HAP-1 (cell line): ENCODE measurements around the gene P3R3URF.

Experiments used
- DNase-seq, 2 experiments: peaks; one replicate each; pipeline ENCODE4 v3.0.0-alpha.2; 2016 to 2020; ENCODE audit warnings: low spot score in 2 of 2
- H3K27me3 ChIP-seq: fragments of 250-450 bp; sonication (Bioruptor Pico); 2 replicates; pipeline ENCODE4 v1.5.1; 2020; ENCODE audit warnings: low read depth, mild to moderate bottlenecking, moderate library complexity
- H3K36me3 ChIP-seq: fragments of 250-450 bp; sonication (Bioruptor Pico); replicated peaks from 2 replicates; pipeline ENCODE4 v1.5.1; 2020; ENCODE audit warnings: mild to moderate bottlenecking
- H3K4me1 ChIP-seq: fragments of 250-450 bp; sonication (Bioruptor Pico); 2 replicates; pipeline ENCODE4 v1.5.1; 2020; ENCODE audit warnings: mild to moderate bottlenecking
- H3K4me3 ChIP-seq: fragments of 250-450 bp; sonication (Bioruptor Pico); 2 replicates; pipeline ENCODE4 v1.5.1; 2020; ENCODE audit warnings: mild to moderate bottlenecking, moderate library complexity
- H3K9me3 ChIP-seq: fragments of 250-450 bp; sonication (Bioruptor Pico); 2 replicates; pipeline ENCODE4 v1.5.1; 2020; ENCODE audit warnings: mild to moderate bottlenecking, moderate library complexity
- in situ Hi-C: fragments of 300-500 bp; cut with MboI; formaldehyde crosslinking; loops from 3 replicates; pipeline ENCODE4 v1.14.3; 2020; ENCODE audit warnings: low sequenced_read_pairs, inconsistent platforms, mixed read lengths

The P3R3URF gene

DNA sequence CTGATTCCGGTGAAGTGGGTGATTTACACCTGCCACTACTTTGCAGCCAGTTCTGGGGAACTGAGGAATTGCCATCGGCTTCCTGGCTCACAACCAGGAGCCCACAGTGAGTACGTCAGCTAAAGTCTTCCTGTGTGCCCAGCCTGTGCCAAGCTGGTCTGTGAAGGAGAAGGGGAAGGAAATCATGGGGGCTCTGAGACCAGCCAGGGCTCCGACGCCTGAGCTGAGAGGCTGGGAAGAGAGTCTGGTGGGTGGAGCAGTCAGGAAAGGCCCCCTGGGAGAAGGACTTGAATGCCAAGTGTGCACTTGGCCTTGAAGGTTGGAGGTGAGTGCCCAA, 28.1 kb upstream of the P3R3URF start:
- peak overlapping the region; percentile 92 for H3K4me3 ChIP-seq
- in situ Hi-C loops, result no loop called here

GRCh38 chr1:46203738-46204405, 27.6 kb upstream of the P3R3URF start:
- peak in 1 of 2 experiments; percentile 9 for DNase-seq
- H3K4me1 ChIP-seq, result peaks cover 31% of the 10 kb centered on the region
- H3K4me3 ChIP-seq, result peak overlapping the region; percentile 92
- H3K36me3 ChIP-seq, result peaks cover 8% of the 10 kb centered on the region
- in situ Hi-C loops, result no loop called here
- H3K27me3 ChIP-seq, result no peaks in the 10 kb centered on the region
- no peaks in the 10 kb centered on the region for H3K9me3 ChIP-seq

More for the DNA sequence above, 28.1 kb upstream of the P3R3URF start:
- H3K27me3 ChIP-seq, result no peaks in the 10 kb centered on the region
- H3K36me3 ChIP-seq, result peaks cover 8% of the 10 kb centered on the region
- peaks cover 26% of the 10 kb centered on the region for H3K4me1 ChIP-seq
- no peaks in the 10 kb centered on the region for H3K9me3 ChIP-seq
- peak in 1 of 2 experiments; percentile 46 for DNase-seq

DNA sequence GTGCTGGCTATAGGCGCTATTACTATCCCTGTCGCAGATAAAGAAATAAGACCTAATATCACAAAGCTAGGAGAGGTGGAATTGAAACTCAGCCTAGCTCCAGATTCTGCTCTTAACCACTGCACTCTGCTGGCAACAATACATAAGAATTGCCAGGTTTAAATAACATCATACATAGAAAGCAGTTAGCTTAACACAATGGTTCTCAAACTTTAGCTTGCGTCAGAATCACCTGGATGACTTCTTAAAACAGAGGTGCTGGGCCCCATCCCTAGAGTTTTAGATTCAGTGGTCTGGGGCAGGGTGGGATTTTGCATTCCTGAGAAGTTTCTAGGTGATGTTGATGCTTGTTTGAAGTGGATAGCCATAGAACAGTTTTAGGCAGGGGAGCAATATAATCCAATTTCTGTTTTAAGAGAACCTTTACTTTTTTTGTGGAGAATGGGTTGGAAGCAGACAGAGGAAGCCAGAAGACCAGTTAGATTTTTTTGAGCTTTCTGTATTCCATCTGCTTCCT, 23.0 kb upstream of the P3R3URF start:
- peaks cover 16% of the 10 kb centered on the region for H3K4me1 ChIP-seq
- no peaks in the 10 kb centered on the region for H3K27me3 ChIP-seq
- no peak for DNase-seq
- in situ Hi-C loops, result no loop called here
- peaks cover 2% of the 10 kb centered on the region; the same call in 1 of the 2 replicates for H3K36me3 ChIP-seq
- peak overlapping the region; percentile 73 for H3K4me3 ChIP-seq
- no peaks in the 10 kb centered on the region for H3K9me3 ChIP-seq

DNA sequence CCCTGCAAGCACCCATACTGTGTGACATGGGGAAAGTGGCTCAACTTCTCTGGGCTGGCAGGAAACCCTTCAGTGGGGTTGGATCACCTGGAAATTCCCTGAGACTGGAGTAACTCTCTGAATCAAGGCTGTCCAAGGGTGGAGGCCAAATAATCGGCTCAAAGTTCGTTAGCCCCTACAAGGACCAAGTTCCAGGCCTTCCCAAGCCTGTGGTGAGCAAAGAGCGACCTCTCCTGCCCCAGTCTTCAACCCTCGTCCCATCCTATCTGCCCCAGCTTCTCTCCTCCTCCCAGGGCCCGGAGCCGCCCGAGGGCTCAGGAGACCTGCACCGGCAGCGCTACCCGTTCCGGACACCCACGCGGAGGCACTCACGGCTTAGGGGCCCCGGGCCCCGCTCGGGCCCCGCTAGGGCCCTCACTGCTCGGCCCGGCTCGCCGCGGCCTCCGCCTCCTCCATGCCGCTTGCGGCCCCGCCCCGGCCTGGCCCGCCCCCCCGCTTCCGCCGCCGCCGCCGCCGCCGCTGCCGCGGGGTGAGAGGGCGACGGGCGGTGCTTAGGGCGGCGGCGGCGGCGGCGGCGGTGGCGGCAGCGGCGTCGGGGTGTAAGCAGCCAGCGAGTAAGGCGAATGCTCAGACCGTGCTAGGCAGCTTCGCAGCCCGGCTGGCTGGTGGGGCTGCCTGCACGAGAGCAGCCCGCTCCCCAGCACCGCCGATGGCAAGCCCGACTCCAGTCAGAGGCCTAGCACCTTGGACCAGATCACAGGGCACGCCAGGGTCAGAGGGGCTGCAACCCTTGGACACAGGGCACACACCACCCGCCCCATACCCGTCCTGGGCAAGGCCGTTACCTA, 21.9 kb upstream of the P3R3URF start, which contains the start of gene POMGNT1:
Gene POMGNT1, minus strand, starts transcription at position 471 of the 848 bp plus-strand sequence. CDS start 613 bp downstream, outside the sequence.
- H3K4me3 ChIP-seq, result peak within 1 kb of the TSS; percentile 73
- DNase-seq, result peak; percentile 60 to 79
- H3K27me3 ChIP-seq, result no peaks in the 10 kb centered on the region
- H3K36me3 ChIP-seq, result peaks cover 9% of the 10 kb centered on the region
- H3K4me1 ChIP-seq, result peaks cover 13% of the 10 kb centered on the region
- in situ Hi-C loops, result no loop called here
- H3K9me3 ChIP-seq, result no peaks in the 10 kb centered on the region

- in situ Hi-C loops, result no loop called here
- Histone ChIP-seq H3K4me3 (peak overlapping the region; percentile 73), H3K27me3 (no peaks in the 10 kb centered on the region), H3K4me1 (peaks cover 13% of the 10 kb centered on the region), H3K9me3 (no peaks in the 10 kb centered on the region), H3K36me3 (peaks cover 15% of the 10 kb centered on the region)
- DNase-seq, result no peak
These were observed 21.3 kb upstream of the P3R3URF start for GRCh38 chr1:46197560-46197963.

GRCh38 chr1:46196609-46197008, 20.3 kb upstream of the P3R3URF start:
- H3K4me1 ChIP-seq, result peaks cover 13% of the 10 kb centered on the region
- in situ Hi-C loops, result no loop called here
- DNase-seq, result no peak

DNA sequence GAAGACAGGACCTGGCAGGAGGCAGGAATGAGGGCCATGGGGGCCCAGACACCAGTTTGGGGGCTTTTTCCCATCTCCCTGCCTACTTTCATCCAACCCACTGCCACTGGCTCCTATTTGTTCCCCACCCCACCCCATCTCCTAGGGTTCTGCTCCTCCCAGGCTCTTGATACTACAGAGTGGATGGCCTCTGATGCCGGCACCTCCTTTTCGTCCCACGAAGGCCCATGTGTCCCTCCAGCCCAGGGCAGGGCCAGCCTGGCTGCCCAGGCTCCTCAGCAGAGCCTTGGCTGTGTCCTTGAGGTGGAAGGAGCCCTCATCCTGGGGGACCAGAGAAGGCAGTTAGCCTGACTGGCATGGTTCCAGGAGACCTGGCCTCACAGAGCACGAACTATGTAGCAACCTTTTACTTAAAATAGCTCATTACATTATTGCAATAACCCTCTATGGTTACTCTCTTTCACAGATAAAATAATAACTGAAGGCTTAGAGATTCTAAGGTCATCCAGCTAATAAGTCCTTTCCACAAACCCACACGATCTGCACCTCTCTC, 18.4 kb upstream of the P3R3URF start:
- H3K4me3 ChIP-seq, result no peak overlapping the region
- in situ Hi-C loops, result no loop called here
- no peaks in the 10 kb centered on the region for H3K9me3 ChIP-seq
- H3K36me3 ChIP-seq, result peaks cover 28% of the 10 kb centered on the region
- H3K4me1 ChIP-seq, result peaks cover 13% of the 10 kb centered on the region
- H3K27me3 ChIP-seq, result no peaks in the 10 kb centered on the region
- DNase-seq, result no peak

More at GRCh38 chr1:46196609-46197008, 20.3 kb upstream of the P3R3URF start:
- H3K36me3 ChIP-seq, result peaks cover 21% of the 10 kb centered on the region
- no peaks in the 10 kb centered on the region for H3K9me3 ChIP-seq
- no peaks in the 10 kb centered on the region for H3K27me3 ChIP-seq
- no peak overlapping the region for H3K4me3 ChIP-seq

DNA sequence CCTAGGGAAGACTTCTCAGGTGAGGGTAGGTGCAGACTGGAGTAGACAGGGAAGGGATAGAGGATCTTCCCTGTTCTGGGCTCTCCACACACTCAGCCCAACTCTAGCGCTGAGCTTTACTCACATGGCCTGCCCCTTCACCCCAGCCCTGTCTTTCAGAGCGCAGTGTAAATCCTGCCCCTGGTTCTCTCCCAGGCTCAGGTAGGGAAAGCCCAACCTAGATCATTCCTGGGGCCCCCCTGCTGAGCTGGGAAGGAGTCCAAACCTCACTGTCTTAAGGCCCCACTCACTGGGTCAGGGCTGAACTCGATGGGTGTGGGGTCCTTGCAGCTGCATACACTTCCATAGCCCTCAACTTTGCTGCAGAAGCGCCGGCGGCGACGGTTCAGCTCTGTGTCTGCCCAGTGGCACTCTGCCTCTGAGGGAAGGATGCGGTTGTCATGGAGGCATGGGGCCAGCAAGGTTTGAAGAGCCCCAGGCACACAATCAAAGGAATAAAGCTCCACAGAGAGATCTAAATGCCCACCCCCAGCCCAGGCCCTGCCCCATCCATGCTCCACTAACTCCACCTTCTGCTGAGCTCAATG, 17.8 kb upstream of the P3R3URF start:
- H3K4me1 ChIP-seq, result peaks cover 10% of the 10 kb centered on the region
- peaks cover 28% of the 10 kb centered on the region for H3K36me3 ChIP-seq
- in situ Hi-C loops, result no loop called here
- DNase-seq, result no peak
- no peaks in the 10 kb centered on the region for H3K9me3 ChIP-seq
- no peak overlapping the region for H3K4me3 ChIP-seq
- H3K27me3 ChIP-seq, result no peaks in the 10 kb centered on the region

GRCh38 chr1:46193285-46193684, 17.0 kb upstream of the P3R3URF start:
- in situ Hi-C loops, result no loop called here
- H3K4me3 ChIP-seq, result no peak overlapping the region
- DNase-seq, result no peak

GRCh38 chr1:46192171-46192570, 15.9 kb upstream of the P3R3URF start:
- Histone ChIP-seq H3K27me3 (no peaks in the 10 kb centered on the region), H3K36me3 (peaks cover 28% of the 10 kb centered on the region), H3K9me3 (no peaks in the 10 kb centered on the region), H3K4me1 (peaks cover 2% of the 10 kb centered on the region), H3K4me3 (no peak overlapping the region)
- in situ Hi-C loops, result no loop called here
- DNase-seq, result no peak

More at GRCh38 chr1:46193285-46193684, 17.0 kb upstream of the P3R3URF start:
- H3K9me3 ChIP-seq, result no peaks in the 10 kb centered on the region
- no peaks in the 10 kb centered on the region for H3K27me3 ChIP-seq
- H3K36me3 ChIP-seq, result peaks cover 28% of the 10 kb centered on the region
- H3K4me1 ChIP-seq, result peaks cover 7% of the 10 kb centered on the region

DNA sequence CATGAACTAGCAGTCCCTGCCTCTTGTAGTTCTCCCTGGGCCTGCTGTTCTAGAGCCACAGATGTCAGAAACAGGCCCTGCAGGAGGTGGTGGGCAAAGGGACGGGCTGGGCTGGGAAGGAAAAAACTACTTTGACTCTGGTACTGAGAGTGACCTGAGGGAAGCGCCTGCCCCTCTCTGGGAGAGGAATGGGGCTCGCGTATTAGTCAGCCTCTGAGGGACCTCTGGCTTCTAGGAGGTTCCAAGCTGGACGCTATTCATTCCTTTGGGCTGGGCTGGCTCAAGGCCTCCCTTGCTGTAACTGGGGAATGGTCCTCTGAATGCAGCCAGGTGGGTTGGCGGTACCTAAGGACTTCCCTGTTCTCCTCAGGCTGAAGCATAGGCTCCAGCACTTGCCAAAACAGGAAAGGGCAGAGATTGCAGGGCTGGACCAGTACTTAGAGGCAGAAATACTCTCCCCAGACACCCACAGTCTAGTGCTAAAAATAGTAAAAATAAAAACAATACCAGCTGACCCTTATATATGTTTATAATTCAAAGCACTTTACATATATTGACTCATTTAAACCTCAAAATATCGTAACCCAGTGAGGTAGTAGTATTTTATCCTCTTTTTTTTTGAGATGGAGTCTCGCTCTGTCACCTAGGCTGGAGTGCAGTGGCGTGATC, 14.9 kb upstream of the P3R3URF start:
- Histone ChIP-seq H3K36me3 (peaks cover 28% of the 10 kb centered on the region), H3K4me1 (no peaks in the 10 kb centered on the region), H3K4me3 (no peak overlapping the region), H3K27me3 (no peaks in the 10 kb centered on the region), H3K9me3 (no peaks in the 10 kb centered on the region)
- DNase-seq, result no peak
- in situ Hi-C loops, result no loop called here

DNA sequence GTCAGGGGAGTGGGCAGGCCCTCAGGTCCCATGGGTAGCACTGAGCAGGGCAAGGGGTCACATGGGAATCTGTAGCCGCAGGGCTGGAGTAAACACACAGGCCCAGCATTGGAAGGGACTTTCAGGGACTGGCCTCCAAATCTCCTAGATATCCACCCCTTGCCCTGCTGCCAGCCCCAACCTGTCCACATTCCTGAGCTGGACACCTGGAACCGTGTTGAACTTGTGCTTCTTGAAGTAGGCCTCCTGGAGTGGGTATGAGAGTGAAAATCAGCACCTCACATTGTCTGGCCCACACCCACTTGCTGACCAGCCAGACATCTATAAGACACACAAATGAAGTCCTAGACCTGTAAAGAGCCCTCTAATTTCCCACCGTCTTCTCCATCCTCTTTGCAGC, 14.3 kb upstream of the P3R3URF start:
- Histone ChIP-seq H3K36me3 (peaks cover 26% of the 10 kb centered on the region), H3K27me3 (no peaks in the 10 kb centered on the region), H3K4me3 (no peak overlapping the region), H3K4me1 (no peaks in the 10 kb centered on the region), H3K9me3 (no peaks in the 10 kb centered on the region)
- in situ Hi-C loops, result no loop called here
- no peak for DNase-seq
